Fibroblast of villous mesenchyme (primary cell): ENCODE results near the gene FURIN. TPM values are rescaled to one million over a fixed set of nuclear protein-coding genes. Genes with fewer than 3 reads are reported as not detected.

Source experiments
- DNase-seq: peaks from one replicate; pipeline ENCODE4 v3.0.0-alpha.2; 2010; ENCODE audit warnings: low read depth
- H3K4me3 ChIP-seq: 2 replicates; pipeline ENCODE4 v1.5.1; 2011; ENCODE audit warnings: low read depth, mild to moderate bottlenecking, low read length
- CTCF ChIP-seq: IDR thresholded peaks from 2 replicates; pipeline ENCODE4 v1.5.1; 2012; ENCODE audit warnings: low read depth, mild to moderate bottlenecking, low read length; ENCODE audit not compliant: insufficient read depth
- total RNA-seq: library from RNA; depleted of rRNA; stranded (reverse); fragments of >200 nt; gene quantifications from 2 replicates; pipeline ENCODE4 v1.2.3, GENCODE V29; 2012

The FURIN gene
- total RNA-seq, 1 donor: 38.4 TPM

GRCh38 chr15:90875549-90875981 is 7.2 kb downstream of the FURIN start:
- TF ChIP-seq CTCF: no peak
- no peak for DNase-seq
- H3K4me3 ChIP-seq: no peak overlapping the region

GRCh38 chr15:90876046-90876445 is 7.7 kb downstream of the FURIN start:
- H3K4me3 ChIP-seq: no peak overlapping the region
- no peak for TF ChIP-seq CTCF
- DNase-seq: no peak

GRCh38 chr15:90876512-90877170 is 8.3 kb downstream of the FURIN start:
- no peak for DNase-seq
- no peak for TF ChIP-seq CTCF
- no peak overlapping the region for H3K4me3 ChIP-seq

GRCh38 chr15:90877315-90877714 is 8.9 kb downstream of the FURIN start:
- DNase-seq: no peak

GRCh38 chr15:90877996-90878395 is 9.6 kb downstream of the FURIN start:
- no peak for TF ChIP-seq CTCF
- DNase-seq: no peak
- no peak overlapping the region for H3K4me3 ChIP-seq

More at GRCh38 chr15:90877315-90877714, 8.9 kb downstream of the FURIN start:
- no peak for TF ChIP-seq CTCF
- H3K4me3 ChIP-seq: no peak overlapping the region

GRCh38 chr15:90878660-90879059 is 10.3 kb downstream of the FURIN start:
- no peak for TF ChIP-seq CTCF
- no peak for DNase-seq

More at GRCh38 chr15:90878660-90879059, 10.3 kb downstream of the FURIN start:
- H3K4me3 ChIP-seq: no peak overlapping the region
